Neural crest cell (in vitro differentiated cells): ENCODE data around the gene ADAMTS16. TPM values are rescaled to one million over a fixed set of nuclear protein-coding genes. Genes with fewer than 3 reads are reported as not detected.

ENCODE experiments used
- DNase-seq: peaks from one replicate; pipeline ENCODE4 v3.0.0; 2021; ENCODE audit warnings: low read depth, mixed read lengths, low spot score
- H3K27ac Mint-ChIP-seq: one replicate; pipeline ENCODE4 v1.8.0; 2021; ENCODE audit warnings: mild to moderate bottlenecking, mixed read lengths; ENCODE audit not compliant: unreplicated experiment
- H3K27me3 Mint-ChIP-seq: 2 replicates; pipeline ENCODE4 v1.8.0; 2021; ENCODE audit warnings: low read depth, mild to moderate bottlenecking, mixed read lengths
- H3K36me3 Mint-ChIP-seq: 2 replicates; pipeline ENCODE4 v1.8.0; 2021; ENCODE audit warnings: low read depth, mild to moderate bottlenecking, mixed read lengths
- H3K4me1 Mint-ChIP-seq: 2 replicates; pipeline ENCODE4 v1.8.0; 2021; ENCODE audit warnings: mixed read lengths
- H3K4me3 Mint-ChIP-seq: one replicate; pipeline ENCODE4 v1.8.0; 2021; ENCODE audit warnings: mild to moderate bottlenecking, mixed read lengths
- H3K9me3 Mint-ChIP-seq: 2 replicates; pipeline ENCODE4 v1.8.0; 2021; ENCODE audit warnings: mixed read lengths
- total RNA-seq: library from RNA; stranded (reverse); gene quantifications from 2 replicates; pipeline ENCODE4 v1.2.1, GENCODE V29; 2021
- TF ChIP-seq, protein P1 (sequence below): fragments of 200-600 bp; sonication (generic); conservative IDR thresholded peaks from 2 replicates; pipeline ENCODE4 v1.5.0; 2021; ENCODE audit warnings: antibody characterized with exemption, mild to moderate bottlenecking

ADAMTS16 gene
- total RNA-seq, 1 donor from 2014 or later, result 1.7 TPM

DNA sequence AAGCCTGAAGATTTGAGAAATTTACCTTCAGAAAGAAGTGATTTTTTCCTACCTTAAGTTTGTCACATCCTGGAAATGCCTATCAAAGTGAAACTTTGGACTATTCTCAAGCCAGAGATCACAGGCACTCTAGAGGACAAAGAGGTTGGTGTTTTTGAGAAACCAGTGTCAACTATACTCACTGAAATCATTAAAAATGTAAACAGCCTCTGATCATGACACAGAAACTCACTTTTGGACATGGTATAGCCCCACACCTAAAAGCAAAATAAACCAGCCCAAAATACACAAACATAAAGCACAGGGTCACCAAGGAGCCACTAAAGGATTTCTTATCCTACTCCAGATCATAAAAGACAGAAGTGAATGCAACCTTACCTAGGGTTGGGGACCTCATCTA is 216.6 kb downstream of the ADAMTS16 start:
- Mint-ChIP-seq H3K27me3 (peaks cover 27% of the 10 kb centered on the region), H3K27ac (no peak overlapping the region), H3K9me3 (no peaks in the 10 kb centered on the region), H3K4me3 (no peak overlapping the region), H3K4me1 (peaks cover 23% of the 10 kb centered on the region), H3K36me3 (no peaks in the 10 kb centered on the region)
- TF ChIP-seq, protein P1, sequence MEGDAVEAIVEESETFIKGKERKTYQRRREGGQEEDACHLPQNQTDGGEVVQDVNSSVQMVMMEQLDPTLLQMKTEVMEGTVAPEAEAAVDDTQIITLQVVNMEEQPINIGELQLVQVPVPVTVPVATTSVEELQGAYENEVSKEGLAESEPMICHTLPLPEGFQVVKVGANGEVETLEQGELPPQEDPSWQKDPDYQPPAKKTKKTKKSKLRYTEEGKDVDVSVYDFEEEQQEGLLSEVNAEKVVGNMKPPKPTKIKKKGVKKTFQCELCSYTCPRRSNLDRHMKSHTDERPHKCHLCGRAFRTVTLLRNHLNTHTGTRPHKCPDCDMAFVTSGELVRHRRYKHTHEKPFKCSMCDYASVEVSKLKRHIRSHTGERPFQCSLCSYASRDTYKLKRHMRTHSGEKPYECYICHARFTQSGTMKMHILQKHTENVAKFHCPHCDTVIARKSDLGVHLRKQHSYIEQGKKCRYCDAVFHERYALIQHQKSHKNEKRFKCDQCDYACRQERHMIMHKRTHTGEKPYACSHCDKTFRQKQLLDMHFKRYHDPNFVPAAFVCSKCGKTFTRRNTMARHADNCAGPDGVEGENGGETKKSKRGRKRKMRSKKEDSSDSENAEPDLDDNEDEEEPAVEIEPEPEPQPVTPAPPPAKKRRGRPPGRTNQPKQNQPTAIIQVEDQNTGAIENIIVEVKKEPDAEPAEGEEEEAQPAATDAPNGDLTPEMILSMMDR, result no peak
- DNase-seq, result no peak

DNA sequence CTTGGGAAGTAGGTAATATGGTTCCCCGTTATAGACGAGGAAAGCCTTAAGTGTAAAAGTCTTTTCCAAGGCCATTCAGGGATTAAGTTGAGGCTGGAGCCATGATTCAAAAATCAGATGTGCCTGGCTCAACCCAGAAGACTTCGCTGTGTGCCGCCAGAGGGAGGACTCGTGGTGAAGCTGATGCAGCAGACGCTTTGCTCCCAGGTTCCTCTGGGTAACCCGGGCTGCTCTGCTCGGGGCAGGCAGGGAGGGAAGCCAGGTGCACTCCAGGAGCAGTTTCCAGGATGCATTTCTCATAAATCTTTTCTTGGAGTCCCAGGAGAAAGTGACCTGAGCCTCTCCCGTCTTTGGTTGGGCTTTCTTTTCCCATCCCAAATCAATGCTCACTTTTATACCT is 219.5 kb downstream of the ADAMTS16 start:
- Mint-ChIP-seq H3K4me3 (no peak overlapping the region), H3K4me1 (peaks cover 33% of the 10 kb centered on the region), H3K27me3 (peaks cover 53% of the 10 kb centered on the region), H3K27ac (no peak overlapping the region), H3K9me3 (no peaks in the 10 kb centered on the region), H3K36me3 (no peaks in the 10 kb centered on the region)
- TF ChIP-seq, protein P1, result no peak
- DNase-seq, result no peak

DNA sequence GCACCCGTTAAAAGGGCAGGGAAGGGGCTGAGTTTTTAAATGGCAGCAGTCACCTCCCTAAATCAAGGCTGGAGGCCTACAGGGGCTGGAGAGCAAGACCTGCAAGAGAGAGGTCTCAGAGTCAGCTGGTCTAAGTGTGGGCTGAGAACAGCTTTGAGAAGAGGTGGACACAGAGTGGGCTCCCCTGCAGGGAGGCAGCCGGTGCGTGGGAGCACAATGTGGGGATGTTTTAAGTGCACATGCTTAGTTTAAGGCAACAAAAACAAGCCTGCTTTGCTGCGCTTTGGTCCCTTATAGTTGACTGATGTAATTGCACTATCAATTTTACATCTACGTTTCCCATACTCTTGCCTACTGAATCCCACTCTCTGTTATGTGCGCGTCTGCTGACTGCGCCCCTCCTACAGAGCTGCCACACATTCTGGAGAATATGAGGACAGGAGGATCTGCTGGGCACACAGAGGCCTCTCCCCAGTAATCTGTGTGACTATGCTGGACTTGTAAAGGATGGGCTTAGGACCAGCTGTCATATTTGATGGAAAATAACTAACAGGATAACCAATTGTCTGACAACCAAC is 220.3 kb downstream of the ADAMTS16 start:
- Mint-ChIP-seq H3K36me3 (no peaks in the 10 kb centered on the region), H3K4me3 (peak overlapping the region; percentile 14), H3K27ac (peak overlapping the region; percentile 69), H3K9me3 (no peaks in the 10 kb centered on the region), H3K4me1 (peaks cover 40% of the 10 kb centered on the region), H3K27me3 (peaks cover 57% of the 10 kb centered on the region)
- TF ChIP-seq, protein P1, result no peak
- DNase-seq, result no peak

DNA sequence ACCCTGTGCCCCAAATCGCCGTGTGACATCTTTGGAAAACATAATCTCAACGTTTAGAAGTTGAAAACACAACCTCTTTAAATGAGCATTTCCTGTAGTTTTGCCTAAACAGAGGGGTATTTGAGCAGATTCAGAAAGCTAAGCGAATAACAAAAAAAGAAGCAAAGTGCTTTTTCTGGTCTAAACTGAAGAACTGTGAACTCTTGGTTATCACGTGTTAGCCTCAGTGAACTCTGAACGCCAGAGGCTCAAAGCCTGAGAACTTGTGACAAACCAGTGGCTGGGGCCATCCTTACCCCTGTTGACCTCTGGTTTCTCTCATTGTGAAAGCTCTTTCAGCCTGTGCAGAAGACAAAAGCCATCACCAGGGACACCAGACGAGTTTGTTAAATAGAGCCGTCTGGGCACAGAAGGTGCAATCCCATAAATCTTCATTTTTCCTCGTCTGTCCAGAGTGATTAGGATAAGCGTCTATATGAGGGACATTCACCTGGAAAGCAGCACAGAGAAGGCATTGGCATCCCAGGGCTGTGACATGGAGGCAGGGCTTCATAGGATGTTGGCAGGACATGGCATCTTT is 220.9 kb downstream of the ADAMTS16 start:
- peak overlapping the region; percentile 69 for H3K27ac Mint-ChIP-seq

GRCh38 chr5:5363045-5363444 is 222.9 kb downstream of the ADAMTS16 start:
- TF ChIP-seq, protein P1, result no peak
- Mint-ChIP-seq H3K36me3 (no peaks in the 10 kb centered on the region), H3K9me3 (no peaks in the 10 kb centered on the region), H3K27ac (no peak overlapping the region), H3K4me1 (peaks cover 38% of the 10 kb centered on the region), H3K27me3 (peaks cover 58% of the 10 kb centered on the region), H3K4me3 (no peak overlapping the region)
- no peak for DNase-seq

More for the DNA sequence above, 220.9 kb downstream of the ADAMTS16 start:
- Mint-ChIP-seq H3K27me3 (peaks cover 58% of the 10 kb centered on the region), H3K4me3 (peak overlapping the region; percentile 14), H3K36me3 (no peaks in the 10 kb centered on the region), H3K9me3 (no peaks in the 10 kb centered on the region), H3K4me1 (peaks cover 41% of the 10 kb centered on the region)
- DNase-seq, result peak; percentile 22
- TF ChIP-seq, protein P1, result no peak
